HG02852 (cell line): ENCODE data around the gene NKIRAS2.

ENCODE experiments used
- ATAC-seq: cut with Tn5 transposase; IDR thresholded peaks from one replicate; pipeline ENCODE4 v1.9.1; 2021; ENCODE audit warnings: mild to moderate bottlenecking, moderate library complexity; ENCODE audit not compliant: unreplicated experiment

Gene NKIRAS2

DNA sequence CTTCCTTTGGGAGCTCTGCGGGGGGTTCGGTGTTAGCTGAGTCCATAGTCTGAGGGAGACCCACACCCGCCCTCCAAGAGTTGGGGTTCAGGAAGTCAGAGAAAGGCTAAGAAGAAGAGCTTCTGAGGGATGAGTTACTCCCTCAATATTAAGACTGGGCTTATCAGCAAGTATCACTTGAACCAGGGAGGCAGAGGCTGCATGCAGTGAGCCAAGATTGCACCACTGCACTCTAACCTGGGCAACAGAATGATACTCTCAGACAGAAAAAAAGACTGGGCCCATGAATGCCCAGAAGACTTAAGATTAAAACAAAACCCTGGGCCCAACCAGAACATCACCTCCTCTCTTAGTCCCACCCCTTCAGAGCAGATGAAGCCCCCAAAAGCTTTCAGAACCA is 6.0 kb downstream of the NKIRAS2 start:
- no peak for ATAC-seq

DNA sequence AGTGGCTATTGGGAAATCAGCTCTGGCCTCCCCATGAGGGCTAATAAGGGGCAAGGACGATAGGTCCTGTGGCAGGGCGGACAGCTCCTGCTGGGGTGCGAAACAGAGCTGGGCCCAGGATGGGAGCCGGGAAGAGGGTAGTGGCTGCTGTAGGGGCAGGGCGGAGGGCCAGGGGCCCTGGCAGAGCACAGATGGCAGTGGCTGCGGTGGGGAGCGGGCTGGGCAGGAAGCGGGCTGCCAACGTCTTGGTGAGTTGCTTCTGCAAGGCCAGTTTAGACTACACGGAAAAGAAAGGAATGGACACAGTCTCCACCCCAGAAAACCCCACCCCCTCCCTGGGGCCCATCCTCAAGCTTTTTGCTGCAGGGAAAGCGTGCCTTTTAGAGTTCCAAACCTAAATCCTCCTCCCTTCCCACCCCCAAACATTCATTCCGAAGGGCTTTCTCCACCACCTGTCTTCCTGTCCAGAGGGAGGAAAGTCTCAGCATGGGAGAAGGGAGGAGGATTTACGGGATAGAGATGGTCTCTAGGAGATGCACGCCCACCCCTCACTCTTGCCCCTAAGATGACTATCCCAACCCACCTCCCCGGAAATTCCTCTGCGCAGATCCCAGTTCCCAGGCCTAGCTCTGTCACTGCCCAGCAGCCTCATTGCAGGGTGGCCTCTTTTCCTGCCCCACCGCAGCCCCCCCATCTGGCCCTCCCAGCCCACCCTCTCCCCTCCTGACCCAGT is 7.1 kb downstream of the NKIRAS2 start:
- no peak for ATAC-seq

DNA sequence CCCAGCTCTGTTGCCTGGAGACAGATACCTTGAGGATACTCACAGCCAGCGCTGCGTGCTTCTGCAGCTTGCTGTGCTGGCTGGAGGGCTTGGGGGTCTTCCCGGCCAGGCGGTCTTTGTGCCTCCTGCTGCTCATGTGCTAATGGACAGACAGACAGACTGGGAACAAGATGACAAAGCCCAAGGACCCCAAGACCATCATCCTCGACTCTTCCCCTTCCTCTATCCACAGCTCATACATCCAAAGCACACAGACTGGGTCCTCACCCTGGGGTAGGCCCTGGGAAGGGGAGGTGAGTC is 7.7 kb downstream of the NKIRAS2 start:
- no peak for ATAC-seq

DNA sequence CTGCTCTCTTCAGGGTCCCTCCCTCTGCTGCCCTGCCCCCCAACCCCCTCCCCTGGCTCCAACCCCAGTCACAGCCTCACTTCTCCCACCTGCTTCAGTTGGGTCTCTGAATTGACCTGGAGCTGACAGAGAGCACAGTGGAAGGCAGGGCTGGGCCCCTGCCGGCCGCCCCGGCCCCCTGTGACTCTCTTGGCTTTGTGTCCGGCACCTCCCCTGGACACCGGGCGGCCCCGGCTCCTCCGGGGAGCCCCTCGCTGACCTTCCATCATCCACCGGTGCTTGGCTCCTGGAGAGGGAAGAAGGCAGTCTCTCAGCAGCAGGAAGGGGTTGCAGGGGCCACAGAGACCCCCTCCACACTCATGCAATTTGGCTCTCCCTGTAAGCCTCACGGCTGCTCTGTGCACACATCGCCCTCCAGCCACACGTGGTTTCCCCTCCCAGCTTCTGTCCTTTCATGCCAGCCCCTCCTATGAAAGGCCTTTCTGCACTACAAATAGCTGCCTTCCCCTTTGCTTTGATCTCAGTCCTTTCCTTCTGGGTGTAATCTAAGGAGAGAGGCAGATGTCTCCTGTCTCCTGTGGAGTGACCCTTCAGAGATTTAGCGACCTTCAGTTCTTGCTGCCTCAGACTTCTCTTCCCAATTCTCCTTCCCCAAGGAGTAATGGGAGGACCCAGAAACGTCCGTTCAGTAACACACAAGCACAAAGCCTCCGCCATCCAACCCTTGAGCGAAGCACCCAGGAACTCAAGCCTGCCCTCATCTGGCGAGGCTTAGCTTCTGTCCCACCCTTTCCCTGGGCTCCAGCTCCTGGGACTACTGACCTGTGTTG is 8.3 kb downstream of the NKIRAS2 start:
- ATAC-seq = no peak

DNA sequence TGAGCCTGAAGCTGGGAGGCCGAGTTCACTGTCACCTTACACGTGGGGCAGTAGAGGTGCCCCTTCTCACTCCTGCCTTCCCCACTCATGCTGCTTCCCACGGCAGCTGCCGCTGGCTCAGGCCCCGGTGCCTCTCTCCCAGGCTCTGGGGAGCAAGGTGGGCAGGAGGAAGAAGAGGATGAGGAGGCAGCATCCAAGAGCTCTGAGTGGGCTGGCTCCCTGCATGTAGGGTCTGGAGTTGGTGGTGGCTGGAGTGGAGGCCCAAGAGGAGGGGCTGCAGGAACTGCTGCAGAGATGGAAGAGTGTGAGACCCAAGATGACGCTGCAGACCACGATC is 8.9 kb downstream of the NKIRAS2 start:
- ATAC-seq = no peak

DNA sequence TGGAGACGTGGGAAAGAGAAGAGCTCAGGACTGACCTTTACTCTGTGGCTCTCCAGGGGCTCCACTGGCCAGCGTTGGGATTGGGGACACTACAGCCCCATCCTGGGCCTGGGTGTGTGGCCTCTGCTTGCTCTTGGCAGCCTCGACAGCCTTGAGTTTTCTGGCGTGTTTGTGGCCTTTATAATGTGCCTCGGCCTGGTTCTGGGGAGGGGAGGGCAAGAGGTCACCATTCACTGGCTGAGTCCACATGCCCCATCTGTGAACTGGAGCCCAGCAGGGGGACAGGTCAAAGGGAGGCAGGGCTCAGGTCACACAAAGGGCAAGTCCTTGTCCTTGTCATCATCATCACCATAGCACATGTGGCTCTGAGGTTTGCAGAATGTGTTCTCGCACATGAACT is 11.7 kb downstream of the NKIRAS2 start:
- ATAC-seq = no peak

DNA sequence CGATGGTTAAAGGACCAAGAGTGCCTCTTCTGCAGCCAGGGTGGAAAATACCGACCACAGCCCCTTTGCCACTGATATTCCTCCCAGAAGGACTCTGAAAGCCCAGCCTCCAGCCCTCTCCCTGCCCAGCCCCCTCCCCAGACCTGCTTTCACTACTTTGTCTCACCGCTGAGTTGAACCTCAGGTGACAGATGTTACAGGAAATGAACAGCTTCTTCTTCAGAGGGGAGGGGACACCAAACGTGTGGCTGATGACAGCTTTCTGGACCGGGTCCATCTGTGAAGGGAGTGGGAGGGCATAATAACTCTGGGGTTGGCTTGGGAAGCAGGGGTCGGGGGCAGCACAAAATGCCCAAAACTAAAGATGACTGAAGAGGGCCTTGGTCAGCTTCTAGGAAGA is 14.2 kb downstream of the NKIRAS2 start:
- ATAC-seq = no peak

DNA sequence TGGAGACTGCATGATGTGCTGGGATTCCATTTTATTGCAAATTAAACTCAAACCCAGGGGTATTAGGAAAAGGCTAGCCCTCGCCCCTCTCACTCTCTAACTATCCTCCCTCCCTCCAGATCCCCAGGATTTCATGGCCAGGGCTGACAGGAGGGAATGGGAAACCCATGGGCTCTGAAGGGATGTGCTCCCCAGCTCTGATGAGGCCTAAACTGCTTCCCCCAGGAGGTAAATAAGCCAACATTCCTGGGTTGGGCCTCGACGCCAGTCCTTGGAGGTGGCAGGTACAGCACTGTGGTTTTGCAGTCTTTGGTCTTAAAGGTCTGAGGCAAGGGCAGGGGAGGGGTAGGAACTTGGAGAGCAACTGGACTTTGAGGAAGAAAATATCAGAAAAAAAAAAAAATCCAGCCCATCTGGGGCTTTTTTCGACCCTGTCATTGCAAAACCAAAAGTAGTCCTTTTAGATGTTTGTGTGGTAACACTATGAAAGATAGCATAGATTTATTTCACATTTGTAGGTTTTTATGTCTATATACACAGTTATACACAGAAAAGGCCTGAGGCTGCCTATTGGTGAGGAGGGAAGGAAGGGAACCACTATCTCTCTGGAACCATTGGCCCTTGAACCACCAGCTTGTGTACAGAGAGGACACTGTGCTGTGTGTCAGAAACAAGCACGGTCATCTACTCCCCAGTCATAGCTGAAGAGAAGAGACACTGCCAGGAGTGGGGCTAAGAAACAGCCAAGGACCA is 18.5 kb downstream of the NKIRAS2 start:
- ATAC-seq = no peak

DNA sequence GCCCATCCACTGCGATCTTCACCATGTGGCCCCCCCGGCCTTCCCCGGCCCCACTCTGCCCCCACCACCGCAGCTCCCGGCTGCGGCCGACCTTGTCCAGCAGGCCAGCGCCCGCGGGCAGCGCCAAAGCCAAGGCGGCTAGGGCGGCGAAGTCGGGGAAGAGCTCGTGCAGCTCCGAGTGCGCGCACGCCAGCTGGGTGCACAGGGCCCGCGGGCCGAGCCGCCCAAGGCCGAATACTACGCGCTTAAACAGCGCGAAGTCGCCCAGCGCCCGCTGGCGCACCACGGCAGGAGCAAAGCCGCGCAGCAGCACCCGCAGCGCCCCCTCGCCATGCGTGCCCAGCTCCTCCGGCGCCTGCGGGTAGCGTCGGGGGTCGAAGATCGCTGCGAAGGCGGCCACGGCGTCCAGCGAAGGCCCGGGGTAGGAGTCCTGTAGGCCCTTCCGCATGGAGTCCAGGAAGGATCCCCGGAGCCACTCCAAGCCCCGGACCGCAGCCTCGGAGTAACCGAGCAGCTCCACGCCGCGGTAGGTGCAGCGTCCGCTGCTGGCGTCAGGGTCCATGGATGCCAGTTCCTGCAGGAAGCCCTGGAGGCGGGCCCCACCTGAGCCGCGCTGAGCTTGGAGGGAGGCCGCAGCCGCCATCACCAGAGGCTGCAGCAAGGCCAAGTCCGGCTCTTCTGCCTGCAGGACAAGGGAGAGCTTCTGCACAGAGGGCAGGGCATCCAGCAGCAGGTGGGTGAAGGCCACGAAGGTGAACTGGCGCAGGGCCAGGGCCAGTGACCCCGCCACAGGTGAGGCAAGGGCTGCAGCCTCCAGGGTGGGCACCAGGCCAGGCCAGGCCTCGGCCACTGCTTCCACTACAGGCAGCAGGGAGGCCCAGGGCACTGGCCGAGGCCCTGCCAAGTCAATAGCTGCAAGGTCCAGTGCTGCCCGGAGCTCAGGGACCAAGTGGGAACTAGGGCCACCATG is 20.2 kb downstream of the NKIRAS2 start:
- no peak for ATAC-seq

DNA sequence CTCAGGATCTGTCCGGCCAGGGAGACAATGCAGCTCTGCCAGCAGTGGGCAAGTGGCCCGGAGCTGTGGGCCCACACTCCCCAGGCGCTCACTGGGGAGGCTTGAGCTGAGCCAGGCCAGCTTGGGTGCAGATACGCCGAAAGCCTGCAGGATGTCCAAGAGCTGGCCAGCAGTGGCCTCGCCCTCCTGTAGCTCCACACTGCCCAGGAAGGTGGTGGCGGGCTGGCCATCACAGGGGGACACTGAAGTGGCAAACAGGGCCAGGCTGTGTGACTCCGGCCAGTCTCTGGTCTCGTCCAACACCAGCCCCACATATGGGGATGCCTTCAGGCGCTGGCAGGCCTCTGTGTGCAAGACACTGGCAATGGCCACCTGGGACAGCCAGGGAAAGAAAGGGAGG is 20.9 kb downstream of the NKIRAS2 start:
- ATAC-seq = no peak

DNA sequence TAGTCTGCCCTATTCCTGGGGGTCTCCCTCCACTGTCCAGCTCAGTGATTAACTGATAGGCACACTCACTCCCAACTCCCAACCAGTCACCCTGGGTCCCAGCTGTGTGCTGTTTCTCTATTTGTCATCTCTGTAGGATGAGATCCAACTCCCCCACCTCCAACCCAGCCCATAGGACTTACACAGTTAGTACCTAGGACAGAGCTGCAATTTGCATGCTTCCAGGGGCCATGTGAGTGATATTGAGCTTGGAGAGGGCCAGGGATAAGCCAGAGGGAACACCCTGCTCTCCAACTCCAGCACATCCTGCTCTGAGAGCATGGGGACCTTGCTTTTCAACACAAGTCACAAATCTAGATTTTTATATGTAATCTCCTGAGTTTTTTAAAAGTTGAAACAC is 21.7 kb downstream of the NKIRAS2 start:
- ATAC-seq = no peak

DNA sequence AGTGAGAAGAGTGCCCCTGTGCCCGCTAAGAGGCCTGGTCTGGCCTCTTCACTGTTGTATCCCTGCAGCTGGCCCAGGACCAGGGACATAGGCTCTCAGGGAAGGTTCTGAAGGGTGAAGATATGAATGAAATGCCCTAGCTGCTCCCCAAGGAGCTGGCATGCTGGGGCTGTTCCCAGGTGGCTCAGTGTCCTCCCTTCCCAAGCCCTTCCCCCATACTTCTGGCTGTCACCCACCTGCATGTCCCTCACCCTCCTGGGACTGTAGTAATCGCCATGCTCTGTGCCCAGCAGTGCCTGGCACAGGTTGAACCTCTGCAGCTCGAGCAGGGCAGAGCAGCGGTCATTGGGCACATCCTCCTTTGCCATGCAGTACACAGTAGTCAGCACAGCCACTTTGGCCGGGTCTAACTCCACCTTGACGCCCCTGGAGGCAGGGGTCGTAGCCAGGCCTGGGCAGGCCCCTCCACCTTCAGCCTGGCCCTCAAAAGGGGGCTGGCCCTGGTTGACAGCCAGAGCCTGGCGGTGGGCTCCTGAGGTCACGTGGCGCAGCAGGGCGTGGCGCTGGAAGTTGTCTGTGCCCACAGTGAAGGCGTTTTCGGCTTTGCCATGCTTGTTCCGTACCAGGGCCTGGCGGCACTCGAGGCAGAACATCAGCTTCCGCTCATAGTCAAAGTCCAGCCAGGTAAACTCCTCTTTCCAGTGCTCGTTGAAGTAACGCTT is 22.9 kb downstream of the NKIRAS2 start:
- no peak for ATAC-seq

DNA sequence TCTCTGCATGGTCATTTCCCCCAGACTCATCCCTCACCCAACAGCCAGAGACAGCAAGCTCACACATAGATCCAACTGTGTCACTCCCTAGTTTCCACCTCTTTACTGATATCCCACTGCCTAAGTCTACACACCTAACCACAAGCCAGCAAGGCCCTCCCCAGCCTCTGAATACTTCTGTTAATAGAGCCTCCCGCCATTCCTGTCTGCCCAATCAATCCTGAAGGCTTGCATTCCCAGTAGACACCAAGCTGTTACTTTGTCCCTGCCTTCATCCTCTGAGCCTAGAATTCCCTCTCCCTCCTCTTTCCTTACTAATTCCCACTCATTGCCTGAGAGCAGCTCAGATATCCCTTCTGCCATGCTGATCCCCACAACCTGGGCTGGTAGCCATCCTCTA is 25.8 kb downstream of the NKIRAS2 start:
- no peak for ATAC-seq

DNA sequence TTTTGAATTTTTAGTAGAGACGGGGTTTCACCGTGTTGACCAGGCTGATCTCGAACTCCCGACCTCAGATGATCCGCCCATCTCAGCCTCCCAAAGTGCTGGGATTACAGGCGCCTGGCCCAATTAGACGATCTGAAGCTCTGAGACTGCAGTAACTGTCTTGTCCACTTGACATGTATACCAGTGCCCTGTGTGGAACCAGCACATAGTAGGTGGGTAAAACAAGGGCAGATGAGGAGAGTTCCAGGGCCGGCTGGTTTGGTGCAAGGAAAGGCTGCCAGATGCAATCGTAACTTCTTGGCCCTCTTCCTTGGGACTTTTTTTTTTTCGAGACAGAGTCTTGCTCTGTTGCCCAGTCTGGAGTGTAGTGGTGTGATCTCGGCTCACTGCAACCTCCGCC is 27.5 kb downstream of the NKIRAS2 start:
- ATAC-seq = no peak

DNA sequence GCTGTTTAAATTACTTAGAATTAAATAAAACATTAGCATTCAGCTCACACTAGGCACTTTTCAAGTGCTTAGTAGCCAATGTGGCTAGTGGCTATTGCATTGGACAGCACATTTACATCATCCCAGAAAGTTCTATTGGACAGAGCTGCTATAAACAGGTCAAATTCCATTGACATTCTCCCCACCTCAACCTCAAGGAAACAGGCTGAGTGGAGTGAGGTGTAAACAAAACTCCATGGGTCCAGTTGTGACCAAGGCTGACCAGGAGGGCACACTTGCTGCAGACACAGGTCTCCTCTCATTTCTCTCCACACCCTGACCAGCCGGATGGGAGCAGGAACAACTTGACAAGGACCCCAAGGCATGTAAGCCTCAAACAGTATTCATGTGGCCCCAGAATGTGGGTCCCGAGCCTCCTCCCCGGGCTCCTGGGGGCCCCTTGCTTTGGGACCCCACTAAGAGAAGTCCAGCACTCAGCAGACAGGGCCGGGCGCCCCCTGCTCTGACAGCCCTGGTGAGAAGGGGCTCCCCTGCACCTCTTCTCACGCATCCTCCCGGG is 30.0 kb downstream of the NKIRAS2 start:
- no peak for ATAC-seq

DNA sequence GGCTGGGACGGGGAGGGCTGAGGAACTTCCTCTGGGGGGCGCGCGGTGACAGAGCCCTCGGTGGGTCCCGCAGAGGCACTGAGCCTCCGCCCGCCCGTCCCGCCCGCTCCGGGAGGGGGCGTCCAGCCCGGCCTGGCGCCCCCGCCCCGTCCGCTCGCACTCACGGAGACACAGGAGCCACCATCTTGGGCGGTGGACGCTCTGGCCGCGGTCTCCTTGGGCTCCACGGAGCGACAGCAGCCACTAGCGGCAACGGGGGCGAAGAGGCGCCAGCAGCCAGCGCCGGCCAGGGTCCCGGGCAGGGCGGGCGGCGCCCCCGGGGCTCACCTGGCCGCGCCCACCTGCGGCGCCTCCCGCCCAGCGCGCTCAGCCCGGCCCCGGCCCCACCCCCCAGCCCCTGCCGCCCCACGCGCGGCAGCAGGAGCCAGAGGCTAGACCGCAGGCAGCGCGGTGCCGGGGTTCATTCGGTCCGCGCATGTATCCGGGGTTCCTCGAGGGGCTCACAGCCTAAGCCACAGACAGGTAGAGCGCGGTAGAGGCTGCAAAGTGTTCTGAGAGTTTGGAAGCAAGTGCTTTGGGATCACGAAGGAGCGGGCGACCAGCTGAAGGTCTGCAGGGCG is 30.6 kb downstream of the NKIRAS2 start, which contains the start of gene C17orf113:
Gene C17orf113, minus strand, starts transcription at position 209 of the 620 bp plus-strand sequence. CDS start 7,225 bp downstream, outside the sequence.
- ATAC-seq = no peak

DNA sequence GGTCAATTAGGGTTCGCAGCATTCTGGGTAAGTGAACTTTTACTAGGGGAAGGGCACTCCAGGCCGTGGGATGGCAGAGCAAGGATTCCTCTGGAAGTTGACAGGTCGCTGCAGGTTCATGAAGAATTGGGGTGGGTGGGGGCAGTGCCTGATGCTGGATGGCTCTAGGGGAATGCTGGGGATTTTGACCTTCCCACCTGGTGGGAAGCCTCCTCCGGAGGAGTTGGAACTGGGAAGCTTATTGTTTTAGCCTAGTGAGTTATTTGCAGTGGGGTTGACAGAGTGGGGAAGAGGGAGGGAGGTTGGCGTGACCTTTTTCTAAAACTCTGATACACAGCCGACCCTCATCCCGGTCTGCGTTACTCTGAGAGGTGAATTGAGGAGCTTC is 31.1 kb downstream of the NKIRAS2 start:
- no peak for ATAC-seq

DNA sequence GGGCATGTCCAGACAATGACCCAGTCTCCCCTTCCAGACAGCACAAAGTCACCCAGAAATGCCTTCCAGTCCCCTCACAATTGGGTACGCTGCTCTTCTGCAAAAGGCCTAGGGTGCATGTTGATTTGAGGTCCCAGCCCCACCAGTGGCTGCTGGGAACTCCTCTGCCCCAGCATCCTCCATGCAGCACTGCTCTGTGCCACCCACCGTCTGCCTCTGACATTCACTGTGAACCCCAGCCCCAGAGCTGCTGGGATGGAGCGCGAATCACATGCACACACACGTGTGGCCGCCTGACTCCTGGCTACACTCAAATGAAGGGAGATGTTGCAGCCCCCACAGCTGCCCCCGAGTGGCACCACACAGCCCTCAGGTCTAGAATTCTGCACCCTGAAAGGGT is 31.8 kb downstream of the NKIRAS2 start:
- no peak for ATAC-seq

DNA sequence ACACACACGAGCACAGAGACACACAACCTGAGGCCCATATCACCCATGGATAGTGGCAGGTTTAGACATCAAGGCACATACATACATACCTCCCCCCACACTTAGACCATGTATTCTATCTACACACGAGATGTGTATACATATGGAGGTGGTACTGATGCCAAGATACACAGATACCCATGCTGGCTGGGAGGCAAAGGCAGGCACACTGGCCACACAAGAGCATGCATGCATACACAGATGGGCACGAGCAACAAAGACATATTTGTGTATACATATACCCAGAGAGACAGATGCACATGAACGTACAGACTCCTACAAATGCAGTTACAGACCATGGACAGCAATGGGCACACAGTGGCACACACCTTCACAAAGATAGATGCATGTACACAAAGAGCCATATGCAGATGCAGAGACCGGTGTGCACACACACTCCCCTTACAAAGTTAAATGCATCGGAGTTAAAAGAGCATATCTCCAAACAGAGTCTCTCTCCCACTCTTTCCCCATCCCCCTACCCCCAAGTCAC is 32.5 kb downstream of the NKIRAS2 start:
- no peak for ATAC-seq
